PC-3 (cell line): ENCODE results near the gene SAMD14. TPM values are rescaled to one million over a fixed set of nuclear protein-coding genes. Genes with fewer than 3 reads are reported as not detected.

Source experiments
- ATAC-seq: fragments of 200-7000 bp; cut with Tn5 transposase; 2 replicates; pipeline ENCODE4 v1.9.1; 2020; ENCODE audit warnings: mild to moderate bottlenecking, moderate library complexity
- BruUV-seq: library from RNA; stranded (reverse); fragments of 400-500 nt; replicated peaks from 2 replicates; lab custom pipeline; 2021; lab: Mats Ljungman, UMichigan
- CTCF ChIA-PET: fragments of 300-600 bp; sonication (Branson Sonifier 250); formaldehyde crosslinking; loops from one replicate; lab custom pipeline; 2022; ENCODE audit warnings: antibody characterized with exemption; lab: Charles Lee
- POLR2A ChIA-PET: fragments of 300-600 bp; sonication (Branson Sonifier 250); formaldehyde crosslinking; loops from one replicate; lab custom pipeline; 2022; ENCODE audit warnings: antibody characterized with exemption; ENCODE audit not compliant: unreplicated experiment; lab: Charles Lee
- DNase-seq: peaks from one replicate; pipeline ENCODE4 v3.0.0-alpha.2; 2015
- H2AFZ ChIP-seq: fragments of 300-600 bp; sonication (generic); 2 replicates; pipeline ENCODE4 v1.6.0; 2016; ENCODE audit warnings: antibody characterized with exemption, low read length
- H3F3A ChIP-seq: fragments of 300-600 bp; sonication (generic); one replicate; pipeline ENCODE4 v1.6.0; 2017; ENCODE audit warnings: antibody characterized with exemption, low read length, control low read depth, mild to moderate bottlenecking; ENCODE audit not compliant: unreplicated experiment
- H3K27ac ChIP-seq: fragments of 300-600 bp; sonication (generic); 2 replicates; pipeline ENCODE4 v1.5.1; 2016; ENCODE audit warnings: mild to moderate bottlenecking, low read length
- H3K27me3 ChIP-seq: fragments of 300-600 bp; sonication (generic); 2 replicates; pipeline ENCODE4 v1.6.1; 2016; ENCODE audit warnings: low read length, mixed read lengths
- H3K36me3 ChIP-seq: fragments of 300-600 bp; sonication (generic); 2 replicates; pipeline ENCODE4 v1.6.1; 2016; ENCODE audit warnings: low read depth, mixed run types, low read length, mixed read lengths
- H3K4me1 ChIP-seq: fragments of 300-600 bp; sonication (generic); 2 replicates; pipeline ENCODE4 v1.5.1; 2016; ENCODE audit warnings: low read length; ENCODE audit not compliant: insufficient read depth
- H3K4me2 ChIP-seq: fragments of 300-600 bp; sonication (generic); 2 replicates; pipeline ENCODE4 v1.6.0; 2016; ENCODE audit warnings: low read length
- H3K4me3 ChIP-seq: fragments of 300-600 bp; sonication (generic); 2 replicates; pipeline ENCODE4 v1.5.1; 2016; ENCODE audit warnings: mild to moderate bottlenecking, low read length, mixed read lengths
- H3K79me2 ChIP-seq: fragments of 300-600 bp; sonication (generic); 2 replicates; pipeline ENCODE4 v1.6.1; 2017; ENCODE audit warnings: low read length, mixed read lengths
- H3K9ac ChIP-seq: fragments of 300-600 bp; sonication (generic); 2 replicates; pipeline ENCODE4 v1.6.0; 2016; ENCODE audit warnings: mild to moderate bottlenecking, low read length
- H3K9me2 ChIP-seq: fragments of 300-600 bp; sonication (generic); replicated peaks from 2 replicates; pipeline ENCODE4 v1.6.1; 2016; ENCODE audit warnings: mixed run types, low read length, mixed read lengths
- H3K9me3 ChIP-seq: fragments of 300-600 bp; sonication (generic); 2 replicates; pipeline ENCODE4 v1.6.1; 2016; ENCODE audit warnings: low read length, mixed read lengths
- H4K20me1 ChIP-seq: fragments of 300-600 bp; sonication (generic); 2 replicates; pipeline ENCODE4 v1.6.1; 2016; ENCODE audit warnings: low read length, mixed read lengths
- EZH2 ChIP-seq: fragments of 300-600 bp; sonication (generic); IDR thresholded peaks from one replicate; pipeline ENCODE4 v1.6.1; 2017; ENCODE audit warnings: antibody characterized with exemption, mild to moderate bottlenecking, low read length; ENCODE audit not compliant: unreplicated experiment
- EZH2phosphoT487 ChIP-seq: fragments of 300-600 bp; sonication (generic); IDR thresholded peaks from 2 replicates; pipeline ENCODE4 v1.6.1; 2018; ENCODE audit warnings: mild to moderate bottlenecking, antibody characterized with exemption, low read length, borderline replicate concordance
- intact Hi-C: fragments of 100-400 bp; cut with micrococcal nuclease; formaldehyde crosslinking; loops from 2 replicates; pipeline ENCODE4 v1.9.0; 2023
- total RNA-seq: library from RNA; depleted of rRNA; stranded (reverse); fragments of >200 nt; gene quantifications from 2 replicates; pipeline ENCODE4 v1.2.3, GENCODE V29; 2014
- TF ChIP-seq, protein P1 (sequence below): fragments of 300-600 bp; sonication (generic); conservative IDR thresholded peaks from 2 replicates; pipeline ENCODE4 v1.5.1; 2017; ENCODE audit warnings: antibody characterized with exemption, low read depth, mild to moderate bottlenecking, low read length

The SAMD14 gene
- total RNA-seq, 1 experiment from 2014 or later, result 0.11 TPM

DNA sequence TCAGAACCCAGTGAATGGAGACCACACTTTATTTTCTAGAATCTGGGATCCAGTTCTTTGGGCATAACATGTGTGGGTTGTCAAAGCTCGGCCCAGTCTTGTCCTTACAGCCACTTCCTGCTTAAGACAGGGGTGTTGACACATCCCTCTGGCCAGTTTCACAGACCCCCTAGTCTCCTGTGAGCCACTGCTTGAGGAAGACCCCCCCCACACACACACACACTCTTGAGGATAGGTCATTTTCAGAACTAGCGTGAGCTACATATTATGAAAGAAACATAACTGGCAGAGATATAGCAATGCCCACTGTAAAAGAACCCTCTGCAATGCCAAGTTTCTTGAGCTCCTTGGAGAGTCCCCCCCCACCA, 38.1 kb downstream of the SAMD14 start:
- H3K79me2 ChIP-seq, result peaks cover 9% of the 10 kb centered on the region
- no peaks in the 10 kb centered on the region for H3K9me3 ChIP-seq
- H3K9me2 ChIP-seq, result no peaks in the 10 kb centered on the region
- ATAC-seq (no peak), DNase-seq (no peak)
- H3K9ac ChIP-seq, result no peak overlapping the region
- TF ChIP-seq, protein P1, sequence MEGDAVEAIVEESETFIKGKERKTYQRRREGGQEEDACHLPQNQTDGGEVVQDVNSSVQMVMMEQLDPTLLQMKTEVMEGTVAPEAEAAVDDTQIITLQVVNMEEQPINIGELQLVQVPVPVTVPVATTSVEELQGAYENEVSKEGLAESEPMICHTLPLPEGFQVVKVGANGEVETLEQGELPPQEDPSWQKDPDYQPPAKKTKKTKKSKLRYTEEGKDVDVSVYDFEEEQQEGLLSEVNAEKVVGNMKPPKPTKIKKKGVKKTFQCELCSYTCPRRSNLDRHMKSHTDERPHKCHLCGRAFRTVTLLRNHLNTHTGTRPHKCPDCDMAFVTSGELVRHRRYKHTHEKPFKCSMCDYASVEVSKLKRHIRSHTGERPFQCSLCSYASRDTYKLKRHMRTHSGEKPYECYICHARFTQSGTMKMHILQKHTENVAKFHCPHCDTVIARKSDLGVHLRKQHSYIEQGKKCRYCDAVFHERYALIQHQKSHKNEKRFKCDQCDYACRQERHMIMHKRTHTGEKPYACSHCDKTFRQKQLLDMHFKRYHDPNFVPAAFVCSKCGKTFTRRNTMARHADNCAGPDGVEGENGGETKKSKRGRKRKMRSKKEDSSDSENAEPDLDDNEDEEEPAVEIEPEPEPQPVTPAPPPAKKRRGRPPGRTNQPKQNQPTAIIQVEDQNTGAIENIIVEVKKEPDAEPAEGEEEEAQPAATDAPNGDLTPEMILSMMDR, result no peak
- TF ChIP-seq EZH2 (no peak), EZH2phosphoT487 (no peak)
- 0 out of 2 replicates have a peak, but pooled peaks cover 4% of the 10 kb centered on the region for H4K20me1 ChIP-seq
- POLR2A ChIA-PET, result interaction anchor here (0.7 kb wide), 1 partner anchor 49 kb away, joined by 24 read pairs; no protein-coding TSS in a partner anchor
- TSS peak; percentile 1 for BruUV-seq
- intact Hi-C loops, result no loop called here
- no peak overlapping the region for H3K27ac ChIP-seq
- peaks cover 15% of the 10 kb centered on the region for H3F3A ChIP-seq
- H3K27me3 ChIP-seq, result no peaks in the 10 kb centered on the region
- CTCF ChIA-PET, result interaction anchor here (0.6 to 1.3 kb wide), 2 partner anchors 65 to 78 kb away, joined by 7 to 17 read pairs; no protein-coding TSS in a partner anchor
- no peak overlapping the region for H3K4me2 ChIP-seq
- H3K4me3 ChIP-seq, result no peak overlapping the region
- H3K36me3 ChIP-seq, result peaks cover 33% of the 10 kb centered on the region
- H3K4me1 ChIP-seq, result peaks cover 14% of the 10 kb centered on the region
- H2AFZ ChIP-seq, result no peak overlapping the region

DNA sequence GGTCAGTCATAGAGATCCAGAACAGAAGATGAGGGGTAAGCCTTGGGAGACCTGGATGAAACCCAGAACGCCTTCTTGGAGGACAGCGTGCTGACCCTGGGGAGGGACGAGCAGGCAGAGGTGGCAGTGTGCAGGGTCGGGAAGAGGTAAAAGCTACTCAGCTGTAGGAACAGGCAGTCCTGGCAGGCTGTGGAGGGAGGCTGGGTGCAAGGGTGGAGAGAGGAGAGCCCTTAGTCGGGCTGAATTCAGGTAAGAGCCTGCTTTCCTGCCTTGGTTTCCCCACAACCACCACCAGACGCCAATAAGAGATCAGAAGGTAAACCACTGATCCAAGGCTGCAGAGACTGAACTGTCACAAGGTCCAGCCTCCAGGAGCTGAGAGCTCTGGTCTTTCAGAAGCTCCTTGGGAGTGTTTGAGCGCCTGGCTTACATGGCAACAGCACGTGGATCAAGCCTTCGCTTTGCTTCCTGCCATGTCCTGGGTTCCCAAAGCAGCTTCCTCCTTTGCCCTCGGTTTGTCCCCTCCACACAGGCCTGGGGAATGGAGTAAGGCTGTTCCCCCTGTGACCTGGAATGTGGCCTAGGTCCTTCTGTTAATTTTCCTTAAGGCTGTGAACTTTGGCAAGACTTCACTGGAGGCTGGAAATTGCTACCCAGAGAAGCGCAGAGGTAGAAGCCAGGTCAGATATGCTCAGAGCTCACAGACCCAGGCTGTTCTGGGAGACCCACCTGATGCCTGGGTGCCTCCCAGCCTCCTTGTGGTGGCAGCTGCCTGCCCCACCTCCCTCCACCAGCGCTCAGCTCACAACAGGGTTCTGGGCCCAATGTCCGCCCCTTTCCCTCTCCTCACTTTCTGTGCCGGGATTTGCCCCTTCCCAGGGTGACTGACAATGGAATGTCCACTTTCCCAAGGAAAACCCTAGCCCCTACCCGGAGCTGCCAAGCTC, 38.7 kb downstream of the SAMD14 start:
- Histone ChIP-seq H3K9me2 (no peaks in the 10 kb centered on the region), H3K27ac (no peak overlapping the region), H3K9me3 (no peaks in the 10 kb centered on the region), H3F3A (peaks cover 15% of the 10 kb centered on the region), H3K27me3 (no peaks in the 10 kb centered on the region), H2AFZ (no peak overlapping the region), H3K9ac (no peak overlapping the region), H3K4me2 (no peak overlapping the region), H3K4me3 (no peak overlapping the region), H3K4me1 (peaks cover 14% of the 10 kb centered on the region), H3K36me3 (peaks cover 33% of the 10 kb centered on the region), H4K20me1 (0 out of 2 replicates have a peak, but pooled peaks cover 4% of the 10 kb centered on the region), H3K79me2 (peaks cover 9% of the 10 kb centered on the region)
- TF ChIP-seq EZH2, result no peak
- TF ChIP-seq EZH2phosphoT487, result no peak
- TF ChIP-seq, protein P1, result no peak
- ATAC-seq (no peak), DNase-seq (no peak)
- CTCF ChIA-PET, result interaction anchor here (1.3 kb wide), 1 partner anchor 64 kb away, joined by 7 read pairs; no protein-coding TSS in a partner anchor
- POLR2A ChIA-PET, result no interaction called here
- no TSS peak for BruUV-seq
- intact Hi-C loops, result no loop called here

DNA sequence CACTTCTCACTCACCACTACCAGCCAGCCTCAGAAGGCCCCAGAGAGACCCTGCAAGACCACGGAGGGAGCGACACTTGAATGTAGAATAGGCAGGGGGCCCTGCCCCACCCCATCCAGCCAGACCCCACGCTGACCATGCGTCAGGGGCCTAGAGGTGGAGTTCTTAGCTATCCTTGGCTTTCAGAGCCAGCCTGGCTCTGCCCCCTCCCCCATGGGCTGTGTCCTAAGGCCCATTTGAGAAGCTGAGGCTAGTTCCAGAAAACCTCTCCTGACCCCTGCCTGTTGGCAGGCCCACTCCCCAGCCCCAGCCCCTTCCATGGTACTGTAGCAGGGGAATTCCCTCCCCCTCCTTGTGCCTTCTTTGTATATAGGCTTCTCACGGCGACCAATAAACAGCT, 39.9 kb downstream of the SAMD14 start:
- intact Hi-C loops, result no loop called here
- Histone ChIP-seq H3K27ac (no peak overlapping the region), H3K9me2 (no peaks in the 10 kb centered on the region), H3K27me3 (no peaks in the 10 kb centered on the region), H3K9ac (no peak overlapping the region), H3K4me1 (peaks cover 6% of the 10 kb centered on the region), H3K9me3 (no peaks in the 10 kb centered on the region), H2AFZ (no peak overlapping the region), H3K79me2 (no peaks in the 10 kb centered on the region), H4K20me1 (0 out of 2 replicates have a peak, but pooled peaks cover 4% of the 10 kb centered on the region), H3K4me3 (no peak overlapping the region), H3K36me3 (peaks cover 35% of the 10 kb centered on the region), H3K4me2 (no peak overlapping the region), H3F3A (peaks cover 15% of the 10 kb centered on the region)
- TSS peak; percentile 44 for BruUV-seq
- no peak for TF ChIP-seq EZH2
- TF ChIP-seq, protein P1, result no peak
- no peak for TF ChIP-seq EZH2phosphoT487
- DNase-seq (no peak), ATAC-seq (no peak)
- CTCF ChIA-PET, result interaction anchor here (0.5 kb wide), 1 partner anchor 31 kb away, joined by 4 read pairs; no protein-coding TSS in a partner anchor
- POLR2A ChIA-PET, result no interaction called here
